Dermis microvascular lymphatic vessel endothelial cell (primary cell): Measurements from ENCODE around the gene ITGB1BP1. TPM values are rescaled to one million over a fixed set of nuclear protein-coding genes. Genes with fewer than 3 reads are reported as not detected.
A peak's percentile ranks its signal among the peaks of the same experiment; 100 is the strongest.

Experiments used
- DNase-seq, 2 donors: peaks; one replicate each; pipeline versions ENCODE4 v3.0.0 to v3.0.0-alpha.2; 2010; ENCODE audit warnings: low read depth in 2 of 2
- total RNA-seq: library from RNA; depleted of rRNA; stranded (reverse); fragments of >200 nt; gene quantifications from 2 replicates; pipeline ENCODE4 v1.2.1, GENCODE V29; 2014

ITGB1BP1 gene
- total RNA-seq, 1 donor from 2014 or later, result 32.5 TPM

DNA sequence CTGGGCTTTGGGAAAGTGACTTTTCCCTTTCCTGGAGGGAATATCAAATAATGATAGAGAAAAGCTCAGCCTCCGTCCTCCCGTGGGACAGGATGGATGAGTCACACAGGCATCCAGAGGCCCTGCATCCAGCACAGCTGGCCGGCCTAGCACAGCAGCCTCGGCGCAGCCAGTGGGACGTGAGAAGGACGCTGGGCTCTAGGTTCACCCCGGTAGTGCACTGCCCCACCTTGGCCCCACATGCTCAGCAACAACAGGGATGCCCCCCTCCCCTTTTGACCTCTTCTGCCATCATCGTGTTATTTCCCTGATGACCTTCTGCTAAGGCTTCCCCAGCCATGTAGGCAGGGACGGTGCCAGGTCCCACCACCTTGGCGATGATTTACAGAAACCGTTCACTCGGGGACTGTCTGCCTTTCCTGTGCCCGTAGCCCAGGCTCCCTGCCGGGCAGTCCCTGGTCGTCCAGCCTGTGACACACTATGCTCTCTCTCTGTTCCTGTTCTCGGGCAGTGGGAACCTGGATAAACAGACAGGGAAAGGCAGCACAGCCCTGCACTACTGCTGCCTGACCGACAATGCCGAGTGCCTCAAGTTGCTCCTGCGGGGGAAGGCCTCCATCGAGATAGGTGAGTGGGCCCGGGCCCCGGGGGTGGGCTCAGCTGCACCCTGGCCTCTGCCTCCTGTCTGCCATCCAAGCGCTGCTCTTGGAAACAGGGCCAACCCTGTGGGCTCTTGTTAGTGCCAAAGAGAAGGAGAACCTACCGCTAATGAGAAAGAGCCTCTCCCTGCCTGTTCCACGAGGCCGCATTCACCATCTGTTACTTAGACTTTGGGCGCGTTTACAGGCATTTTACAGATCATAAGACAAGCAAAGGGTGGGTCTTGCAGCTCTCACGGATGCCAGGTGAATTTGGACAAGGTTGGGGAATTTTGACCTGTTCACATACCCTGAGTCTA lies 44.6 kb downstream of the ITGB1BP1 start:
- DNase-seq, result peak; percentile 74 to 88

DNA sequence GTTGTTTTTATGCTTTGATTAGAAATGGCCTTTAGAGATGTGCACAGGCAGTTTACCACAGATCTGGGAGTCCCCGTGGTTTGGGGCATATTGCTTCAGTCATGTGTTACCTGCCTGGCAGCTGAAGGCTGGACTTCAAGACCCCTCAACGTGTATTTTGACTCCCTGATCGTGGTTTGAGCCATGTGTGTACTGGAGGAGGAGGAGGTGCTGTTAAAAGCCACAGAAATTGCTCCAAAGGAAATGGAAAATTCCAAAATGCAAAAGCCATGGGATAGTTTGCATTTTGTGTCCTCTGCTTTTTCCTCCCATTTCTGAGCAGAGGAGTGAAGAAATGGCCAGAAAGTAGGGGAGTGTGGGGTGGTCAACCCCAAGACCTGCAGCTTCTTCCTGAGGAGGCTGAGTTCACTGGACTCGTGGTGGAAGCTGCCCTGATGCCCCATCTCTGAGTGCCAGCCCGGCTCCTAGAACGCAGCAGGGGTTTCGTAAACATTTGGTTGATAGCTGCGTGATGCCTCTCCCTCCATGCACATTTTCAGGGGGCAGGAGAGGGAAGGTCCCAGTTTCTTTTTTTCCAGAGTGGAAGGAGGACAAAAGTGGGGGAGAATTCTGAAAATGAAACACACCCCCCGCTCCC lies 45.7 kb downstream of the ITGB1BP1 start:
- DNase-seq, result no peak

DNA sequence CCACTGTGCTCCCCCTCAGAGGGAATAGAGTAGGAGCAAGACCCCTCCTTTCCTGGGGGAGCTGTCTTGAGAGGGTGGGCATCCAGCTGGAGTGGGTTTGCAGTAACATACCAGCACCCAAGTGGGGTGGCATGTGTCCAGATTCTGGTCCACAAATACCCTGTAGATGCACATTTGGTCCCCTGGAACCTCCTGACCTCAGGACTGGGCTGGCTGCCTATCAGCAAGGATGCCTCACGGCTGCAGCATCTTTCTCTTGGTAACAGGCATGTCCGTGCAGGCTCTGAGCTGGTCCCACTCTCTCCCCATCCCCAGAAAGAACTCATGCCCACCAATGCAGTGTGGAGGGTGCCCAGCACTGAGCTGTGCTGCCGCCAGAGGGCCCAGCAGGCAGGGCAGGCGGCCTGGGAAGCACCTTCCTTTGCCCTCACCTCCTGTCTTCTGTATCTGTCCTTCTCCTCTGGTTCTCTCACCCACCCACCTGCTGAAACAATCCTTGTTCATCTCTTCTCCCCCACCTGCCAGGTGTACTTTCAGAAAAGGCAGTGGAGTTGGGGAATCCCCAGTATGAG lies 47.4 kb downstream of the ITGB1BP1 start:
- no peak for DNase-seq

DNA sequence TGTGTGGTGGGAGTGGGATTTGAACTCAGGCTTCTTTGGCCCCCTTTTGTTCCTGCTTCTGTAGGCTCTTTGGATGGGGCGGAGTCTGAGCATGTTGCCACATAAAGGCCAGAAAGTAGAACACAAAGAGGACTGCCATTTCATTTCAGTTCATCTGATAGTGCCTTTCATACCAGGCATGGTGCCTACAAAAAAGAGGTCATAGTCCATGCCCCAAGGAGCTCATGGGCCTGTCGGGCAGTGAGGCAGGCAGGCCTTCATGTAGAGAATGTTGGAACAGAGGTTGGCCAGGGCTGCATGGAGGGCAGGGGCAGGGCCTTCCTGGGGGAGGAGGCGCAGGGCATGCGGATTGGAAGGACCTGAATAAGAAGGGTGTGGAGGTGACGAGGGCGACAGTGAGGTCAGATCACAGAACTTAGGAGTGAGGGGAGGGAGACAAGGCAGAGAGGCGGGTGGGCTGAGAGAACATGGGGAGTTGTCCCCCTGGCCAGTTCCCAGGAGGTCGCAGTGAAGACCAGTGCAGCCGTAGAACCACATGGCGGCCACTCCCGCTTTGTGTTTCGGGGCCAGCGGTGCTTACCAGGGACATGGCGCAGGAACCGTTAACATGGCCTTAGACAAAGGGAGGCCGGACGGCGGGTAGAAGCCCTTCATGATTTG lies 49.1 kb downstream of the ITGB1BP1 start:
- no peak for DNase-seq

DNA sequence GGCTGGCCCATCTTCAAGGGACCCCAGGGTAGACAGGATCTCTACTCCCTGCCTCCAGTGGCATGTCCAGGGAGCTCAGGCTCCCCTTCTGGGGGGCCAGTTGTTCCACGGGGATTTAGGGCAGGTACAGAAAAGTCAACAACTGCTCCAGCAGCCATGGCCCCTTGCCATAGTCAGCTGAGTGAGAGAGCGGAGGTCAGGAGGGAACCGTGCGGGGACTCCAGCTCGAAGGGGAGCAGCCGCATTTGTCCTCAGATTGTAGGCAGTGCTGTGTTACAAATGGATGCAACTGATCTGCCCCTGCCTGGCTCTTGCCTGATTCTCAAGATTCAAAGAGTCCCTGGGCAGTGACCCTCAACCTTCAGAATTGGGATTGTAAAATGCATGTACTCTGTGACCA lies 49.9 kb downstream of the ITGB1BP1 start:
- DNase-seq, result no peak

DNA sequence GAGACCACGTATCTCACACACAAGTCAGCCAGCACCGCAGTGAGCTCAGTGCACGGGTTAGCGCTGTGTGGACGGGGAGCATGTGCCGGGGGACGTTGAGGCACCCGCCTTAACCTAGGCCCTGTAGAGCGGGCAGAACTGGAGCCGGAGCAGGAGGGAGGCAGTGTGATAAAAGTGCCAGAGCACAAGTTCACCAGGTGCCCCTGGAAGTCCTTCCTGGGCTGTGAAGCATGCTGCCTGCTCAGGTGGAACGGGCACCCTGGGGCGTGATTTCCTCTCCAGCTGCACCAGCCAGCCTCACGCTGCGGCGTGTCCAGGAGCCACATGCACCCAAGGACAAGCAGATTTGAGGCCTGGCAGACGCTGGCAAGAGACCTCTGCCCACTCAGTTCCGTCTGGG lies 50.3 kb downstream of the ITGB1BP1 start:
- DNase-seq, result no peak

DNA sequence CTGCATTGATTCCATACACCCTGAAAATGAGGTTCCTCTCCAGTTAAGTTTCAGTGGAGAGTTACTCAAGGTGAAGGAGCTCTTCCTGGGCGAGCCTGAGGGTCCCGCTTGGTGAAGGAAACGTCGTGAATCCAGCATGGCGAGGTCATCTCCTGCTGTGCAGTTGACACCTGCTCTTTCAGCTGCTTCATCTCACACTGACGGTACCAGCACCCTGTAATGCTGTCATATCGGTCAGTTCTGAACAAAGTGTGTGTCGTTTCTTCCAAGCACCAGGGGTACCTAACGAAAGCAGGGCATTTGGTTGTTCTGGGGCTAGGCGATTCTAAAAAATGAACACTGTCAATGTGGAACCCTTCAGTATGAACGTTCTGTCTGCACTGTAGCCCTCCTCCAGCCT lies 52.6 kb downstream of the ITGB1BP1 start:
- no peak for DNase-seq

DNA sequence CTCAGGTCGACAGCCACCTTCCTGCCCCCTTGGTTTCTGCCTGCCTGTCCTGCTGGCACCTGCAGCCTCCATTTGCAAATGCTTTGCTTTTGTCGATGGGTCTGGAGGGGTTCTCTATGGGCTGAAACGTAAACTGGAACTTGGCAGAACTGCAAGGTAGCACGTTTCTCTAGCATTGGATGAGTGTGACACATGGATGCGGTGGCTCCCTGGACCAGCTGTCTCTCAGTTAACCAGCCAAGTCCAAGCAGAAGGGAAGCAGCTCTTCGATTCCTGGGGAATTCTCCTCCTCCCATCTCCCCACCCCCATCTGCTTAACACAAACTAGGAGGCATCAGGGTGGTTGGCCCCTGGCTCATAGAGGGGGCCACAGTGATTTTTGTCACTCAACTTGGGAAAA lies 57.3 kb downstream of the ITGB1BP1 start:
- no peak for DNase-seq

DNA sequence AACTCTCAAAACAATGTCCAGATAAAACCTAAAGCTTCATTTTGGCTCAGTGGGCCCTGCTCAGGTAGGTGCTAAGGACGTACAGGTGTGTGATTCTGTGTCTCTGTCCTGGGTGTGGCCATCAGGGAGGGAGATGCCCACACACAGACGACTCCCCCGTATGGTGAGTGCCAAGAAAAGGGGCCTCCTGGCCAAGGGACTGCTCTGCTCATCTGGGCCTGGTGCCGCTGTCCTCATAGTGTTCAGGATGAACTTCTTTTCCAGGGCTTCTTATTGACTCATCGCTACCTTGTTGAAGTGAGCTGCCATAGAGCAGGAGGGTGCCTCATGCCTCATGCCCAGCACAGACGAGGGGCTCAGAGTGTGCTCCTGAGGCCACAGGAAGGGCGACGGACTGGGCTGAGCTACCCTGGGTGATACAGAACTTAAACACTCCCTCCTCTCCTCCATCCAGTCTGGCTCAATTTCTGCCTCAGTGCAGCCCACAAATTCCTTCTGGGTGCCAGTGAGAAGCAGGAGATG lies 57.8 kb downstream of the ITGB1BP1 start:
- no peak for DNase-seq

DNA sequence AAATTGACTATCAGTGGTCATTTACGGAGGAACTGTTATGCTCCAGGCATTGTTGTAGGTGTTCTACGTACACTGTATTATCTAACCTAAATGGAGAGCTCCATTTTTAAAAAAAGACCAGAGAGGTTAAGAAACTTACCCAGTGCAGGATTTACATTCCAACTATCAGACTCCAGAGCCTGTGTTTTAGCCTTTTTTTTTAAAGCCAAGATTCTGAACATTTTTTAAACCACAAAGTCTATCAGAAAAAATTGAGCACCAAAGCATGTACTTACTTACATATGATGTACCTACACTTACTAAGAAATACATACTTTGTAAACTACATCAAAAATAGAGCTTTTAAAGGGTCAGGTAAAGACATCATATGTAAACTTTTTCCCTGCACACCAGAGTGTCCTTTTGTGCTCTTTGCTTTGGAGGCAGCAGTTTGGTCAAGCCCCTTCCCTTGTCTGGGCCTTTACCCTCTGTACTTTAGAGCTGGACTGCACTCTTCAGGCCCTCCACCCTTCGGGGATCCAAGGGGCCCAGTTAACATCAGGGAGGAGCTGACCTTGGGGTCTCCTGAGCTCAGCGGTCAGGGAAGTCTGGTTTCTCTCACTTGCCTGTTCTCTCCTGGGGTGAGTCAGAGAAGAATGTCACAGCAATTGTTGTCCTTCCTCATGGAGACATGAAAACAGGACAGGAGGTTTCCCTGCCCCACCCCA lies 58.4 kb downstream of the ITGB1BP1 start:
- DNase-seq, result peak in 1 of 2 donors; percentile 45

DNA sequence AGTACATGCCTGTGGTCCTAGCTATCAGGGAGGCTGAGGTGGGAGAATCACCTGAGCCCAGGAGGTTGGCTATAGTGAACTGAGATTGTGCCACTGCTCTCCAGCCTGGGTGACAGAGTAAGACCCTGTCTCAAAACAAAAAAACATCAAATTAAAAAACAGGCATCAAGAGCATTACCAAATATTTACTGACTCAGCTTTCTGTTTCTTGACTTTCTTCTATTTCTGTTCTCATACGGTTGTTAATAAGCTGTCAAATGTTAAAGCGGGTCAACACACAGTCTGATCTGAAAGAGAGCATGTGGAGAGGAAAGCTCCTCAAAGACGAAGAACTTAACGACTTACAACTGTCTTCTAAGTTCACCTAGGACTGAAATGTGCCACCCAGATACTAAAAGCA lies 59.0 kb downstream of the ITGB1BP1 start:
- DNase-seq, result no peak

DNA sequence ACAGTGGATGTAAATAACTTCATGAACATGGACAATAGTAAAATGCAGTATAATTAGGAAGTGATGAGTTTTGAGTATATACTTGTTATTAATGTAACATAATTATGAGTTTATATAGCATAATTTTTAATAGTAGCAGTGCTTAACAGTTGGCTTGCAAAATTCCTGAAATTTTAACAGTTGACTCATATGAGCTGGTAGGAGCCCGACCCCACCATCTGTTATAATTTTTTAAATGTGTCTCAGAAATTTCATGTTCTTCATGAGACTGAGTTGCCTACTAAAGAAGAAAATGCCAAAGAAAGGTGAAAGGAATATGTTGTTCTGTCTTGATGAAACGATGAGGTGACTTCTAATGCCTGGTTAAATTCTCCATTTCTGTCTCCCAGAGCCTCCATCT lies 62.6 kb downstream of the ITGB1BP1 start:
- DNase-seq, result no peak

DNA sequence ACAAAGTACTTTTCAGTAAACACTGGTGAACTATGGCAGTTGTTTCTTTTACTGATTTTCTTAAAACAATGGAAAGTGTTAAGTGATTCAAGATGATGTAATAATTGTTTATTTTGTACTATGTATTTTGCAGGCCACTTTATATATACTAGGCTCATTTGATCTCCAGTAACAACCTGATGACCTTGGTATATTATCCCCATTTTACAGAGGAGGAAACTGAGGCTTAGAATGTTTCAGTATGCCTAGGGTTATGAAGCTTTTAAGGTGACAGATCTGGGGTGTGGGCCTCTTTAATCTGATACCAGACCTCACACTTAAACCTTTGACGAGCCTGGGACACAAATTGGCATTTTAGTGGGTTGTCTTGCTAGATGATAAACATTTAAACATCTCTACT lies 63.2 kb downstream of the ITGB1BP1 start:
- DNase-seq, result no peak

DNA sequence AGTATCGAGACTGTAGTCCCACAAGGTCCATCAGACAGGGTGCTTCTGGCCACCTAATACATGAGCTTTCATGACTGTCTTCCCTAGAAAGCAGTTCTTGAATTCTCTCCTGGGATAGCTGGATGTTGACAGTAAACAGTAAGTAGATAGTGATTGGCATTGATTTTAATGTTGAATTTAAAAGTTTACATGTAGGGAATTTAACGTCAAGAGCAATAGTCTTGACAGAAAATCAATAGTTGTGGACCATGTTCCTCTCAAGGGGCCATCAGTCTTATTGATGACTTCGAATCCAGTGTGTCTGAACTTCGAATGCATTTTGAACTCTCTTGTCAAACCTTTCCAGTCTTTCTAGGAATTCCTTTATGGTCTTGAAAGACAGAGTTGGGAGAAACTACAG lies 63.9 kb downstream of the ITGB1BP1 start:
- no peak for DNase-seq

DNA sequence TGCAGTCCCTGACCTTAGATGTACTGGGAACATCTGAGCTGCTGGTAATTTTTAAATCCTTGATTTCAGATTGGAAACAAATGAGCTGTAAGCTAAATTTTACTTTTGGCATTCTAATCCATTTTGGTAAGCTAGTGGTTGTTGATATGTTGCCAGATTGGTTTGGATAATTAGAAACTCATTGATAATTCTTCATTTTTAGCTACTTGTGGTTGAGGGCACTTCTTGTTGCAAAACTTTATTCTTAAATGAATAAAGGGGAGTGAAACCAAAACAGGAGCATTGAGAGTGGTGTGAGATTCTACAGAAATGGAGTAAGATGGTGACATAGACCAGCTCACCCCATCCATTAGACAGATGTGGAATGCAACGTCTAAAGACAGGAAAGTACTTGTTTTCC lies 64.5 kb downstream of the ITGB1BP1 start:
- DNase-seq, result no peak

DNA sequence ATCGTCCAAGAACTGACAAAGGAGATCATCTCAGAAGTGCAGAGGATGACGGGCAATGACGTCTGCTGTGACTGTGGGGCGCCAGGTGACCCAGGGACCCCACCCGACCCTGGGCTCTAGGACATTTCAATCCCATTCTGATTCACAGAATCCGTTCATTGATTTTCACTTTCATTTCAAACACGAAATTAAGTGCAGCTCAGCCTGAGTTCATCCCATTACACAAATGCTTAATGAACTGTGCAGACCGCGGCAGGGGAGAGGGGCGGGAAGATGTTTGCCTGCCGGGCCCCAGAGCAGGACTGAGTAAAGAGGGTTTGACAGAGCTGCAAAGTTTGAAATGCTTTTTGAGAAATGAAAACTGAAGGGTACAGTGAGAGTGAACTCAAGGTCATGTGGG lies 67.1 kb downstream of the ITGB1BP1 start:
- no peak for DNase-seq

DNA sequence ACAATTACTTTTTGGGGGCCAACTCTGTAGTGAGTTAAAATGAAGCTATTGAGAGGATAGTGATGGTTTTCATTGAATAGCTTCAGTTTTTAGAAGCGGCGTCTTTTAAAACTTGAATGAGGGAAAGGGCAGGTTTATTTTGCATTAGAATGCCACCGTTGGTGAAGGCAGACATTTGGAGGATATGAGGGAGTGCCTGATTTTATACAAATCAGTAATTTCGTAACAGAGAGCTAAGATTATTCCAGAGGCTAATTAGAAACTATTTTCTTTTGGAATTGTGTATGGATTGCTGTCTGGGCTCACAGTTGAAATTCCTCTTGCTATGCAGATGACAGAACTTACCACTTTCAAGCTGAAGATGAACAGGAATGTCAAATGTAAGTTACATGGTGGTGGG lies 67.6 kb downstream of the ITGB1BP1 start:
- DNase-seq, result no peak

DNA sequence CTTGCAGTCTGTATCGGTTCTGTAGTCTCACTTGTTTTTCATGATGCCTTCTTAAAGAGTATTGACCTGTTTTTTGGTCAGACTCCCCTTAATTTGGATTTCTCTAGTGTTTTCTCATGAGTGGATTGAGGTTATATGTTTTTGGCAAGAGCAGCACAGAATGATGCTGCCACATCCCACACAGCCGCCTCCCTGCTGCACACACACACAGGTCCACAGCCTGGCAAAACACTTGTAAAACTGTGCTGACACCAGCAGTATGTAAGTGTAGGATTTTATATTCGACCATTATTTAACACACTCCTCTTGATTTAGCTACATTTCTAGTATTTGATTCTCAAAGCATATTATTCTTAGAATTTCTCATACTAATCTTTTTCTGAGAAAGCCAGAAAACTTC lies 68.1 kb downstream of the ITGB1BP1 start:
- no peak for DNase-seq

DNA sequence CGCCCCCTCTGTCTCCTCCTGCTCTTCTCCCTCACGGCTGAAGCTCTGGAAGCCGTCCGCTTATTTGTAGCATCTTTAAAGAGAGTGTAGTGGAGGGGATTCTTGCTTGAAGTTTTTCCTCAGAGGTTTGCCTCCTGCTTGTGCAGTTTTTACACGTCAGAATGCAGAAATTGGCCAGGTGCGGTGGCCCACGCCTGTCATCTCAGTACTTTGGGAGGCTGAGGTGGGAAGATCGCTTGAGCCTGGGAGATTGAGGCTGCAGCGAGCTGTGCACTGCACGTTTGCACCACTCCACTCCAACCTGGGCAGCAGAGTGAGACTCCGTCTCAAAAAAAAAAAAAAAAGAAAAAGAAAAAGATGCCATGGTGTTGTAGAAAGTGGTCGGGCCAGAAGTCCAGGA lies 69.0 kb downstream of the ITGB1BP1 start:
- DNase-seq, result no peak
